ENCODE data around the gene SVEP1.

GRCh38 chr9:110344821-110345220, 234.7 kb downstream of the SVEP1 start:
- TF ChIP-seq CTCF (IDR thresholded peaks at IDR 0.05) = no peak
- no peak for TF ChIP-seq POLR2A (IDR thresholded peaks at IDR 0.05; ENCODE audit: low read depth)
